ENCODE measurements around the gene DTX3L.

DNA sequence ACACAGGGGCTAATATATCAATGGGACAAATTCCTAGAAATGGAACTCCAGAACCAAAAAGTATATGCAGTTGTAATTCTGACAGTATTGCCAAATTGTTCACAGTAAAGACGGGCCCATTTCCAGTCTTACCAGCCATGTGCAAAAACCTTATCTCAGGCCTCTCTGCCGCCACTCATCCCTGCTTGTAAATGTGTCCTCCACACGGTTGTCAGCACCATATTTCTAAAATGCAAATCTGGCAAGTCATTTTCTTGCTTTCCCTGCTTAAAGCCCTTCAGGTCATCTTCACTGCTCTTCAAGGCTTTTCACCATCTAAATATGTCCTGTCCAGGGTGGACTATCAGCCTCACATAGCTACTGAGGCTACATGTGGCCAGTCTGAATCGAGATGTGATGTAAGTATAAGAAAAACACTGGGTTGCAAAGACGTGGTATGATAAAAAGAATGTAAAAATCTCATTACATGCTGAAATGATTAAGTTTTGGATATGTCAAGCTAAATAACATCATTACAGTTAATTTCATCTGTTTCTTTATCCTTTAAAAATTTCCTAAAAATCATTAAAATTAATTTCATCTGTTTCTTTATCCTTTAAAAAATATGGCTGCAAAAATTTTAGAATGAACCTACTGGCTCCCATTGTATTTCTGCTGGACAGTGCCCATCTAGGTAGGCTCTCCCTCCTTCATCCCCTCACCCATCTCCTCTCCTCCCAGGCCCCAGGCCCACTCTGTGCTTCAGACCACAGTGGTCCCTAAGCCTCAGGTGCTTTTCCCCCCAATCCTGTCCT lies 1.0 kb upstream of the DTX3L start:
- no peak for TF ChIP-seq EZH2 (IDR thresholded peaks at IDR 0.05; ENCODE audit: insufficient read depth, low read length)
- TF ChIP-seq, protein P1, sequence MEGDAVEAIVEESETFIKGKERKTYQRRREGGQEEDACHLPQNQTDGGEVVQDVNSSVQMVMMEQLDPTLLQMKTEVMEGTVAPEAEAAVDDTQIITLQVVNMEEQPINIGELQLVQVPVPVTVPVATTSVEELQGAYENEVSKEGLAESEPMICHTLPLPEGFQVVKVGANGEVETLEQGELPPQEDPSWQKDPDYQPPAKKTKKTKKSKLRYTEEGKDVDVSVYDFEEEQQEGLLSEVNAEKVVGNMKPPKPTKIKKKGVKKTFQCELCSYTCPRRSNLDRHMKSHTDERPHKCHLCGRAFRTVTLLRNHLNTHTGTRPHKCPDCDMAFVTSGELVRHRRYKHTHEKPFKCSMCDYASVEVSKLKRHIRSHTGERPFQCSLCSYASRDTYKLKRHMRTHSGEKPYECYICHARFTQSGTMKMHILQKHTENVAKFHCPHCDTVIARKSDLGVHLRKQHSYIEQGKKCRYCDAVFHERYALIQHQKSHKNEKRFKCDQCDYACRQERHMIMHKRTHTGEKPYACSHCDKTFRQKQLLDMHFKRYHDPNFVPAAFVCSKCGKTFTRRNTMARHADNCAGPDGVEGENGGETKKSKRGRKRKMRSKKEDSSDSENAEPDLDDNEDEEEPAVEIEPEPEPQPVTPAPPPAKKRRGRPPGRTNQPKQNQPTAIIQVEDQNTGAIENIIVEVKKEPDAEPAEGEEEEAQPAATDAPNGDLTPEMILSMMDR (IDR thresholded peaks at IDR 0.05; ENCODE audit: insufficient read depth, low read depth, low read length) = no peak

Measured in astrocyte (in vitro differentiated cells and primary cell).